COLO829 (cell line): ENCODE data around the gene CRAT.

Source experiments
- DNase-seq: peaks from one replicate; pipeline ENCODE4 v3.0.0; 2012; ENCODE audit warnings: low spot score

The CRAT gene

DNA sequence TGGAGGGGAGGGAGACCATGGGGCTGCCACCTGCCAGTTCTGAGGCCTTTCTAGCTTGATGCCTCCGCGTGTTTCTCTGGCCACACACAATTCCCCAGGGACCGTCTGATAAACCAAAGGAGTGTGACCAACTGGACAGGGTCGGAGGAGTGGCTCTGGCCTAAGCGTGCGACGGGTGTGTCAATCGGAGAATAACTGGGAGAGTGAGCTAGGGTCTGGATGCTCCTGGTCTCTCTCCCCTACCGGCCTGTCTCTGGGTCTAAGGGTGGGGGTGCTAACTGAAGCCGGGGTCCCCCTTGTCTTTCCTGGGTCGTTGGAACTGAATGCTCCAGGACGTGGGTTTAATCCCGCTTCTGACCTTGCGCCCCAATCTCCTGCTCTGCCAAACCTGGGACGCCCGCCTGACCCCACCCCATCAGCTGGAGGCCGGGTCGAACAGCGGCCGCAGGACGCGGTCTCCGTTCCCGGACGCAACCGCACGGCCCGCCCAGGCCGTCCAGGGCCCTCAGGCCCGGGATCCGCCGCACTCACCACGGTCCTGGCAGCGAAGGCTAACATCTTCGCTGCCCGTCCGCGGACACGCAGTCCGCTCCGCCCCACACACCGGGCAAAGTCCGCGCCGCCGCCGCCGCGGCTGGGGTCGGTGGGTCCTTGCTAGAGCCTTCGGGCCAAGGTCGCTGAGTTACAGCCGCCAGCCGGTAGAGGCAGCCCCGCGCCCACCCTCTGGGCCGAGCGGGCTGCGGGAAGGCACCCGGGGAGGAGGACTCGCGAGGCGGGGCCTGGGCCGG, 447 bp downstream of the CRAT start:
- peak; percentile 54 for DNase-seq

DNA sequence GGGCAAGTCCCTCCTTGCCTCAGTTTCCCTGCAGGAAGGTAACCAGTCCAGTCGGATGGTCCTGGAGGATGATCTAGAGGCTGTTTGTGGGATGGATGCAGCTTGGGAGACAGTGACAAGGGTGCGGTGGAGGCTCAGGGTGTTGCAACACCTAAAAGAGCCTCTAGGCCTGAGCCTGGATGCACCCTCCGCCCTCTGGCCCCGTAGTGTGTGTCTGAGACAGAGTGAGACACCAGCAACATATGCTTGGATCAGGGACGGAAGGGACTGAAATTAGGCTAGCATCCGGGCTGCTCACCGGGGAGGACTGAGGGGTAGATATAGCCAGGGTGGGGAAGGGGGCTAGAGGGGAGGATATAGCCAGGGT, 1.1 kb downstream of the CRAT start:
- DNase-seq: no peak

DNA sequence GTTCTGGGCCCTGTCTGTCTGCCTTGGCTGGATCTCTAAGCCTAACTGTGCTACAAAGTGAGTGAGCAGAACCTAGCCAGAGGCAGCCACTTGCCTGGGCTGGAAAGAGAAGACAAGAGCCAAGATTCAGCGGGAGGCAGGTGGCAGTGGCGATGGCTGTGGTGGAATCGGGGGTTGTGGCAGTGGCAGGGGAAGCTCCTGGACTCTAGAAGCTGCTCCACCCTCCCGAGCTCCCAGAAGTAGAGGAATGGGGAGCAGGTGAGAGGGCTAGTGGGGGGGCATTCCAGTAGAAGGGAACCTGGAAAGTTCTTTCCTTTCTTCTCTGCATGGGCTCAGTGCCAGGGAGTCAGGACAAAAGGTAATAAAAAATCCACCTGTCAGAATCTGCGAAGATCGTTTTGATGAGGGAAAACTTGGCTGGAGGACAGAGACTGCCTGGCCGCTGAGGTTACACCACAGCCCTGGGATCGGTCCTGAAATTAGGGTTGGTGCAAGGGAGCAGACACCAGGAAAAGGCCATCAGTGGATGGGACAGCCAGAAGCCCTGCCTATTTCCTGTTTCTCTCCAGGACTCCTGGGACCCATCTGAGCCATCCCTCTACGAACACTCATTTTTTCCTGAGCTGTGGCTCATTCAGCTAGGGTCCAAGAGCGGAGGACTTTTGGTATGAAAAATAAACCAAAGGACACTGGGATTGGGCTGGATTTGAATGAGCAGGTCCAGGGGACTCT, 1.6 kb downstream of the CRAT start:
- no peak for DNase-seq

DNA sequence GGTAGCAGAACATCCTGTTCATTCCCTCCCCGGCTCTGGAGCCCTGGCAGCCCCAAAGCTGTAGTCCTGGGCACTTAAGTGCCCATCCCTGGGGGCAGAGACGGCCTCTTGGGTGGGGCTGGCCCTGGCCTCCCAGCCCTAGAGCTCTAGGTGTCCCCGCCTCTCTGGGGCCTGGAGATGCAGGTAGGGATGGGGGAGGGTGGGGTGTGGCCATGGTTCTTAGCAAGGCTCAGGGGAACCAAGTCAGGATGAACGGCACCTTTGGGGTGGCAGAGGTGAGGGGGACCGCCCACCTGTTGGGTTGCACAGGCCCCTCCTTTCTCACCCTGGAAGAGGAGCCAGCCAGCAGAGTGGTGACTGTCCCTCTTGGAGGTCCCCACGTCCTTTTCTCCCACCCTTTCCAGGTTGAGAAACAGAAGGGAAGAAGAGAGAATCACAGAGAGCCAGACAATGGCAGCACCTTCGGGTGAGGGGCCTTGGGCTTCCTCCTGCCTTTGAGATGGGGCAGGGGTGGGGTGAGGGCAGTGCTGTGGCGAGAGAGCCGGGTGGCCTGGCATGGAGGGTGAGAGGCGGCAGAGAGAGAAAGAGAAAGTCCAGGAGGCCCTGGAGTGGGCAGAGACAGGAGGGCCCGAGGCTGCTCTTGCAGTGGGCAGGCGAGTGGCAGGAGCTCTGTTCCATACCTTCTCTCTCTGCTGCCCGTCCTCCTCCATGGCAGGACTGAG, 2.3 kb downstream of the CRAT start:
- no peak for DNase-seq

DNA sequence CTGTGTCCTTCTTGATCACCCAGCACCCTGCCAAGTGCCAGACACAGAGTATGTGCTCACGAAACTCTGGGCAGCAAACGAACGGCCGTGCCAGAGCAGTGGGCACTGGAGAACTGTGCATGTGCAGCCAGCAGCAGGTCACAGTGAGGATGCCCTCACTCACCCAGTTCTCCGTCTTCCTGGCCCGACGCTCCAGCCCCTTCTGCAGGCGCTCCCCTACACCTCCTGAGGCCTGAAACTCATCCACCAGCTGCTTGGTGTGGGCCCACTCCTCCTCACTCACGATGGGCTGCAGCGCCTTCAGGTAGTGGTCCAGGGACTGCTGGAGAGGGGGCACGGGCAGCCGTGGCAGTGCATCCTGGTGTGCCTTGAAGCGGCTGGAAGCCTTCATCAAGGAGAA, 2.9 kb downstream of the CRAT start:
- no peak for DNase-seq

DNA sequence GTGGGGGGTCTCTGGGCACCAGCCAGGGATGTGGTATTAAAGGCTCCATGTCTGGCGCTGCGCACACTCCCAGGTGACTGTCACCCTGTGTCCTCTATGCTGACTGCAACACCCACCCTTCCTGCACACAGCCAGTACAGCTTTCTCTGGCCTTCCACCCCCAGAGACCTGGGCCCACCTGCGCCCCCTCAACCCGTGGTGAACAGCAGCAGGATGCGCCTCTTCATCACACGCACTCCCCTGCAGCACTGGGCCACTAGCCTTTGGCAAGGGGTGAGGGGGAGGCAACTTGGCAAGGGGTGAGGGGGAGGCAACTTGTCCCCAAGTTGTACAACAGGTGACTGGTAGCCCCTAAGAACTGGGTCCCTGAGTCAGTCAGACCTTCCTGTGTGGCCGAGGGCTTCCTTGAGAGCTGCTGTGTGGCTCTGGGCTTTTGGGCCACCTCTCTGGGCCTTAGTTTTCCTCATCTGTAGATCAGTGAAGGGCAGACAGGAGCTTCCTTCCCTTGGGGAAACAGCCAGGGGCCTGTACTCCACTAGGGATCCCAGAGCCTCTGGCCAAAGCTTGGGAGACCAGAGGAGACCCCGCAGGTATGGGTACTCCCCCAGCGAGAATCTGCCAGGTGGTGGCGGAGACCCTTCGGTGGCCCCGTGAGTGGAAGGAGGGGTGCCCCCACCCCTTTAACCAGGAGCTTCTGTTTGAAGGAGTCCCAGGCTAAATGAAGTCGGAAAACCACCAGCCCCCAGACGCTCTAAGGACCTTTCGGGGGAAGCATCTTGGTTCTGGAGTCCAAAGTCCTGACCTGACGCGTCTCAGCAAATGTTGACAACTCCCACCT, 4.5 kb downstream of the CRAT start:
- no peak for DNase-seq

DNA sequence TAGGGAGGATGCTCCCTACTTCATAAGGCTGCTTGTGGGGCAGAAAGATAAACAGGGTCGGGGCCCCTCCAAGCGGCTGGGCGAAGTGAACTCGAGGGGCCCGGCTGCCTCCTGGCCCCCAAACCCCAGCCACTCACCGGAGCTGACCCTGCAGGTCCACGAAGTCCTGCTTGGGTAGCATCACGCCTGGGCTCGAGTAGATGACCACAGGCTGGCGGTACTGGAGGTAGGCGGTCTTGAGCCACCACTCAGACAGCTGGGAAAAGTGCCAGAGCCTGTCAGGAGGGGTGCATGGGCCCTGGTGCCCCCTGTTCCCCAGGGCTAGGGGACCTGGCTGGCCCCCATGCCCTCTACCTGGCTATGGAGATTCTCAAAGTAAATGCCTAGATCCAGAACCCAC, 6.5 kb downstream of the CRAT start:
- no peak for DNase-seq

DNA sequence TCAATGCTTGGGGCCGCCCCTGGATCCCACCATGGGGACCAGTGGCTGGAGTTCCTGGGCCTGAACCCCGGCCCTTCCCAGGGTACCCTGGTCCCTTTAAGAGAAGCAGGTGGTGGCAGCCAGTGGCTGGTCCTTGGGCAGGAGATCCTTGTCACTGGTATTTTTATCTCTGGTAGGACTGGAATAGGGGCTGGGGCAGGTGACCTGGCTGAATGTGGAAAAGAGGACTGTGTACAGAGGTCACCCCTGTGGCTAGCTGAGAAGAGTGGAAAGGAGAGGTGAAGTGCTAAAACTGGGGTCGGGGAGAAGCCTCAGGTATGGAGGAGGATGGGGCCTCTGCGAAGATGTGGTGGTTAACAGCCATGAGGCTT, 7.0 kb downstream of the CRAT start:
- DNase-seq: no peak

DNA sequence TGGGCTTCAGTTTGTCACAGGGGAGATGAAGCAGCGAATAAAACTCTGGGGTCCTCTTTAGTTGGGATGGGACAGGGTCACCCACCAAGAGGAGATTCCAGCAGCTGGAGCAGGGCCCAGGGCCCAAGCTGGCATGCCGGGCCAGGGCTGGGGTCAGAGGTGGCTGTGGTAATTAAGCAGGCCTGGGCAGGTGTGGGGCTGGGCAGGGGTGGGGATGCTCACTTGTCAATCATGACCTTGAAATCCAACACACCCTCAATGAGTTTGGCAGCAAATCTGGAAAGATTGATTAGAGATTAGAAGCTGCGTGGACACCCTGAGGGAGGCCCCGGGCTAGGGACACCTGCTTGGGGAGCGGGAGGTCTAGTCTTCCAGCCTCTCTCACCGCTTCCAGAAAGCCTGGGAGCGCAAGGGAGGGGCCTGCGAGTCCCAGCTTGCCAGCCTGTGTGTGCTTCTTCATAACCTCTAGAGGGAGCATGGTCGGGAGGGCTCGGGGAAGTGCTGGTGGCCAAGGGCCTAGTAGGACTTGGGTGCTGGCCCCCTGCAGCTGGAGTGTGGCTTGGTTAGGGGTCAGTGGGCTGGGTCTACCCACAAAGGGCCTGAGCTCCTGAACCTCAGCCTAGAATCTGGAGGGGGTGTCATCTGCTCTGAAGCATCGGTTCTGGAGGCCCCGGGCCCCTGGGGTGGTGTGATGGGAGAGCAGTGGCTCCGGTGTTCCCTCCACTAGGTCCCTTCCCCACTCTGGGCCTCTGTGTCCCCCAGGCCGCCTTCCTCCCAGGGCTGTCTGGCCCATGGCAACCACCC, 7.6 kb downstream of the CRAT start:
- peak; percentile 57 for DNase-seq

DNA sequence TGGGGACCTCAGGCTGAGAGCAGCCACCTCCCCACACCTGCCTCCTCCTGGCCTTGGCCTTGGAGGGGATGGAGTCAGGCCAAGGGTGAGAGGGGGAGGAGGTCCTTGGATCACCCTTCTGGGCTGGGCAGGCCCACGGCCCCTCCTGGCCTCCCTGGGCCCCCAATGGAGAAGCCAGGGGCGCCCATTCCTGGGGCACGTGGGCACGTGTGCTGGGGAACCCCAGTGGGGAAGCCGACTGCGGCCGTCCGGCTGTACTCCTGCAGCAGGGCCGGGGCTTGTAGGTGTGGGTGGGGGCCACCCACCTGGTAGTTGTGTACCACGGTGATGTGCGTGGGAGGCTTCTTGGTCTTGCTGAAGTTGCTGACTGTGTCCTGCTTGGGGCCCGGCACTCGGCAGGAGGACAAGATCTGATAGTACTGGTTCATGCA, 8.5 kb downstream of the CRAT start:
- no peak for DNase-seq

DNA sequence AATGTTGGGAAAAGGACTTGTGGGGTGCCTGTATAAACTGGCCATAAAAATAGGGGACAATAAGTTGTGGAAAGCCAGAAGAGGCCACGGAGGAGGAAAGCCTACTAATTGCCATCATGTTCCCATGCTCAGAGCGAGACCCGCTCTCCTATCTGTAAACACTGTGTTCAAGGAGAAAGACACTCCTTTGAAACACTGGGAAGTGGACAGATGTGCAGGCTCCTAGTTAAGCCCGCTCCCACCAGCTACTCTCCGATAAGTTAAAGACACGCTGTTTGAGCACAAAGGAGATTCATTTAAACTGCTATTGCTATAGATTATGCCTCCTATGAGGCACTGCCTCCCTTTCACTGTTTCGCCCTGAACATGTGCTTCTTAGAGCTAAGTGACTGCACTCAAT, 9.3 kb downstream of the CRAT start:
- DNase-seq: no peak

DNA sequence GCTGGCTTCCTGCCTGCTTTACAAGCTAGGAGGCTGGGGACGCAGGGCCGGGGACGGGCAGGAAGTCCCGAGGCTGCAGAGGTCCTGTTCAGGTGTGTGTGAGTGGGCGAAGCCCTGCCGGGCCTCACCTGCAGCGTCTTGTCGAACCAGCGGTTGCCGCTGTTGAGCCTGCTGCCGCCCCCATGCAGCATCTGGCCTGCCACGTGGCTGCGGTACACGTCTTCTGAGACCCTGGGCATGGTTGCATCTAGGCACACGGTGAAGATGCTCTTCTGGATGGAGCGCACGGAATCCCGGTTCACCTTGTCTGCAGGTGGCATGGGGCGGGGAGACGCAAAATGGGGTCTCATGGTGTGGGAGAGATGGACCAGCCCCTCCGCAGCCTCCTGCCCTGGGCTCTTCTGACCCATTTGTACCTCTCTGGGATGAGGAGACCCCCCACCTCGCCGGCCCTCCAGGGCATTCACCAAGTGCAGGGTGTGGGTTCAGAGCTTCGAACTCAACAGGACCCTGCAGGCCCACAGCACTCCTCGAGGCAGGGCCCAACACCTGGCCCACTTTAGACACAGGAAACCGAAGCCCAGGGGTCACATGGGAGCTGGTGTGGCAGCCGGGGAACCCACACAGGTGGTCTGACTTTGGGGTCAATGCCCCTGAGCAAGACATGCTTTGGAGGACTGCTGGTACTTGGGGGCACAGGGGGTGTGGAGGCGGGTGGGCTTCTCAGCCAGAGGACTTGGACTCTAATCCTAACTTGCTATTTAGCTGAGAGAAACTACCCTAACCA, 10.0 kb downstream of the CRAT start:
- DNase-seq: no peak

DNA sequence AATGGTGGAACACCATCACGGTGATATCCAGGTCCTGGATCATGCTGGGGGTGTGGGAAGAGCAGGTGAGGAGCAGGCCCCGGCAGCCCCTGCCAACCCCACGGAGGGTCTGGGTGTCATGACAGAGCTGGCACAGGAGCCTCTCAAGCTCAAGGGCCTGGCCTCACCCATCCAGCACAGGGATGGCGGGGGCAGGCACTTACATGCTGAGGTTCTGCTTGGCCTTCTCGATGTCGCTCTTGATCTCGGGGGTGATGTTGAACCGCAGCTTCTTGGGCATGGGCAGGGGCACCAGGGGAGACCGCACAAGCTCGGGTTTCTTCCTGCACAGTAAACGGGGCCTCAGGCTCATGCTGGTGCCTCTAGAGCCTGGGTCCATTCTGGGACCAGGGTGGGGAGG, 12.3 kb downstream of the CRAT start:
- no peak for DNase-seq

DNA sequence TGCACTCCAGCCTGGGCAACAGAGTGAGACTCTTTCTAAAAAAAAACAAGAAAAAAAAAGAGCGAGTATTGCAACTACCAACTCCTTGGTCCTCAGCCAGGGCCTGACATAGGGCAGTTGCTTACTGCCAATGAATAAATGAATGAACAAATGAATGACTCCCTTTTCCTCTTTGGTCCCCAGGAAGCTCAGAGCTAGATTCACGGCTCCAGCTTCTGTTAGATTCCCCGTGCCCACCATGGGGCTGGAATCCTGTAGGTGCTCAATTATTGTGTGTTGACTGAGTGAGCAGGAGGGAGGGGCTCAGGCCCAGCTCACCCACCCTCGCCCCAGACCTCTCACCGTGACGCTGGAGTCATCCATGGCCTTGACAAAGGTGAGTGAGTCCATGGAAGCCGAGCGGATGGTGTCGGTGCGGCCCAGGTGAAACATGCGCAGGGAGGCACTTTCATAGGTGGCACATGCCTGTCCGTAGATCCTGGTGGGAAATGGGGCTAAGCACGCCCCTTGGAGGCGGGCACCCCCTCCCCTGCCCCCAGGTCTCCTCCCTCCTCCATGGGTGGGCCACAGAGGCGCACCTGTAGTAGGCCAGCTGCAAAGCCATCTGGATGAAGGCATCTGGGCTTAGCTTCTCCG, 12.8 kb downstream of the CRAT start:
- DNase-seq: no peak

DNA sequence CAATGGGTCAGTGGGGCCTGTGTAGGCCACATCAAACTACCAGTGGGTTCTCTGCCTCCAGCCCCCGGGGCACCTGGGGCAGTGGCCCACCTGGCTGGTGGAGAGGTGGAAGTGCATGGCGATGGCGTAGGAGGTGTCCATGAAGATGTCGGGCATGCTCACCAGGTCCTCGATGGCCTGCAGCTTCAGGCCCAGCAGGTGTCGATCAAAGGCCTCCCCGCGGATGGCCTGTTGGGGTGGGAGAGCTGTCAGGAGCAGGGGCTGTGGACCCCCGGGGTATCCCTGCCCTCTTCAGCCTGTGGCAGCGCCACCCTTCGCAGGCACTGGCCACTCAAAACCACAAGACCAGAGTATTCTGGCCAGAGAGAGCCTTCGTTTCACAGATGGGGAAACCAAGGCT, 14.7 kb downstream of the CRAT start:
- DNase-seq: no peak

DNA sequence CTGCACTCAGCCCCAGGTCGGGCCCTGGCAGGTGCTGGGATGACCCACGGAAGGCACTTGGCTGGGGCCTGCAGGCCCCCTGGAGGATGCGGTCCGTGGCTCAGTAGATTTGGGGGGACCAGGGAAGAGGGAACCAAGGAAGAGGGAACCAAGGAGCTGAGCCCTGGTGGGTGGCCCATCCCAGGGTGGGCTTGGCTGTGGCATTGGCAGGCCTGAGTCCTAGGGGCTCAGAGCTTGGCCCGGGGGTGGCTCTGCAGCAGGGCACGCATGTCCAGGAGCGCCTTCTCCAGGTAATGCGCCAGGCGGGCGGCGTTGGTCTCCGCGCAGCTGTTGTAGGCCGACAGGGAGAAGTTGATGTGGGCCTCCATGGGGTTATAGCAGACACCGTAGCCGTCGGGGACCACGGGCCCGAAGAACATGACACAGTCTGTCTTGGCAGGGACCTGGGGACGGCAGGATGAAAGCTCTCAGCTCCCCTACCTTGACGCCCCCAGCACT, 15.4 kb downstream of the CRAT start:
- no peak for DNase-seq

DNA sequence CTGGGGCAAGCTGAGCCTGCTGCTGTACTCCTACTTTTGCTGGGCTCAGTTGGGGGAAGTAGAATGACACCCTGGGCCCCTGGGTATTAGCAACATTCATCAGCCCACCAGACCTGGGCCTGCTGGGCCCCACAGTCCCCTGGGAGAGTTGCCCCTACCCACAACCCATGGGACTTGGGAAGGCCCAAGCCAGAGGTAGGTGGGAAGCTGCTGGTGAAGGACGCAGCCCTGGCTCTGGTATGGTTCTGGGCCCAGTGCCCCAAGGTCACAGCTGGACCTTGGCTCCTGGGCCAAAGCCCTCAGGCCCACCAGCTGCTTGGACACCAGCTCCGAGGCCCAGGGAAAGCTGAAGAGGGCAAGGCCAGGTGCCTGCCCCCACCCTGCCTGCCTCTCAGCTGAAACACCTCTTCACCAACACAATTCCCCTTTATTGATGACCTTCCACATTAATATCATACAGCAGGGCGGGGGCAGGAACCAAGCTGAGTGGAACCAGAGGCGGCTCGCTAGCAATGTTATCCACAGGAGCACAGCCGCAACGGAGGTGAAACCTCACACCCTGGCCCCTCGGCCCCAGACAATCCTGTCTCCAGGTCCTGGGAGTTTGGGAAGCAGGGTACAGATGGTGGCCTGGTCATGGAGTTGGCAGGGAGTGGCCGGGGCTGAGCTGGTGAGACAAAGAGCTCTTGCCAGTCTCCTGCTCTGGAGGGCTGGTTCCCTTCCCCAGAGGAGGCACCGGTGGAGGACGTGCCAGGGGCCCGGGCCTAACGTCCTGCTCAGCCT, 16.0 kb downstream of the CRAT start:
- no peak for DNase-seq

DNA sequence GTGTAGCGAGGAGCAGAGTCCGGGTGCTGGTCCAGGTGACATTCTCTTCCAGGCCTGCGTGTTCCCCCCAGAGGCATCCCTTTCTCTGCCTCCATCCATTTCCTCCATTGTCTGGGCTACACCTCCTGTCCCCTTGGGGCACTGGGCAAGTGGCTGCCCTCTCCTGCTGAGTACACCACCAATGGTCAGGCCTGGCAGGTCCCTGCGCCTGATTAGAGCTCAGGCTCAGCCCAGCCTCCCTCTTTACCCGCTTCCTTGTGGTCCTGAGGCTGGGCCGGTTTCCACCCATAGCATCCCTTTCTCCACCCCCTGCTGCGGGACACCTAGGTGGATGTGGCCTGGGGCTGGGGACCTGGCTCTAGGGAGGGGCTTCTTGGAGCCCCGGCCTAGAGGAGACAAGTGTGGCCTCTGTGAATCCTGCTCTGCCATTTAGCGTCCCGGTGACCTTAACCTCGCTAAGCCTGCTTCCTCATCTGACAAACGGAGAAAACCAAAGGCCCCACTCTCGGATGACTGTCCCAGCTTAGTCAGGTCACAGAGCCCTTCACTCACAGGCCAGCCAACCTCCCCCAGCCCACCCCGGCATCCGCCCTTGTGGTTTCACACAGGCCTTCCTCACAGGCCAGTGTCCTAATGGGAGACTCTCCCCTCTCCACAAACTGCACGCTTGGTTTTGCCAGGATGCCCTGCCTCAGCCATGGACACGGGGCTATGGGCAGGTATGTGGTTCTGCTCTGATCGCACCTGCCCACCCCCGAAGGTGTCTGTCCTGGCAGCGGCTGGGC, 16.8 kb downstream of the CRAT start:
- no peak for DNase-seq
